ACHN (cell line): ENCODE results near the gene PARD3.
"Not testable (repeated sequence)": the region's sequence is repeated elsewhere in the genome, so short reads cannot be mapped to it uniquely, and the experiment has no call there.

Experiments
- DNase-seq: peaks from one replicate; pipeline ENCODE4 v3.0.0-alpha.2; 2015
- in situ Hi-C: cut with HindIII; loops from 2 replicates; pipeline ENCODE4 v1.10.0; 2017; ENCODE audit warnings: low sequenced_read_pairs, low pct_ligation_motif_present, low pct_unique_long_range_greater_than_20kb

Gene PARD3

DNA sequence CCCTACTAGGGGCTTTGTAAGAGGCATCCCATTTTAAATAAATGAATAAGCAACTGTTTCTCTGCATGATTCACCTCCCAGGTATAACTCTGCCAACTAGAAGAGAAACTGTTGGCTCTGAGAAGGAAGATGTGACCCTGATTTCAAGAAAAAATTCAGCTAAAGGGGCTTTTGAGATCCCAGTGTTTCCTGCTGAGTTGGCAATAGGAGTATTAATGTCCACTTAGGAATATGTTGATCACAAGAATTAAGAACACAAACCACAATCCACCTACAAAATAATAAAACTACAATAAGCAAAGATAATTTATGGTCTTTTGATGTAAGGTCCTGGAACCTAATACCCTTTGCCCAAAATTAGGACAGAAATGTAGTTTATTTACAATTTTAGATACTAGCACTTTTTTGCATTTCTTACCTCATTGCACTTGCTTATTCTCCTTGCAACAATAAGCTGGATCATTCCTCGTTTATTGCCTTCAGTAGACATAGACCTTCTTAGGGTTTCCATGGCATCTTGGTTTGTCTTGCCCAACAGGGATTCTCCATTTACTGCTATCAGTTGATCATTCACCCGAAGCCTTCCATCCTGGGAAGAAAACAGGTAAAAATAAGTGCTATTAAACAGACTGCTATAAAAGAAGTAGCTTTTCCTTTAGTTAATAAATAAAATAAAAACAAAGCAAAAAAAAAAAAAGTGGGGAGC lies 456.2 kb downstream of the PARD3 start:
- no peak for DNase-seq
- in situ Hi-C loops, result no loop called here

DNA sequence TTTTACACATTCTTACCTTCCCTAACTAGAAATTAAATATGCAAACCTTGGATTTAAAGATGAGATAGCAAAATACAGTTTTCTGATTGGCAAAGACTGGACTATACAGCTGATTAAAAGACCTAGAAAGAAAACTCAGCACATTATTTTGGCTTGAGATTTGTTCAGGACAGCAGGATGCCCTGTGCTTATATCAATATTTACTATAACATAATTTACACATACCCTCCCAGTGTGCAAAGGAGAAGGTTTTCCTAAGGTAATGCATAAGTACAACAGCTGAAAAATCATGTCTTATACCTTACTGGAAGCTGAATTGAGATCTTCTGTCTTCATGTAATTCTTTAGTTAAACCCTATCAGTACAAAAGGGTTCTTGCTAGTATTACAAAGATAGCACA lies 458.6 kb downstream of the PARD3 start:
- in situ Hi-C loops, result no loop called here

DNA sequence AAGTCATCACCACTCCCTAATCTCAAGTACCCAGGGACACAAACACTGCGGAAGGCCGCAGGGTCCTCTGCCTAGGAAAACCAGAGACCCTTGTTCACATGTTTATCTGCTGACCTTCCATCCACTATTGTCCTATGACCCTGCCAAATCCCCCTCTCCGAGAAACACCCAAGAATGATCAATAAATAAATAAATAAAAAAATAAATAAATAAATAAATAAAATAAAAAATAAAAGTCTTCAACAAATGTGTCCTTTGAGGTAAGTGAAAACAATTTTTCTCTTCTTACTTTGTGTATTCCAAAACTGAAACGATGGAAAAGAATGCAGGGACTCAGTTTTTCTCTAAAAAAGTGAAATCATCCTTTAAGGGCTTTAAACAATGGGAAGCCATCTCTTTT lies 461.6 kb downstream of the PARD3 start:
- DNase-seq, in situ Hi-C loops: not testable (repeated sequence)

More for the DNA sequence above, 458.6 kb downstream of the PARD3 start:
- no peak for DNase-seq

GRCh38 chr10:34352599-34353204 lies 462.4 kb downstream of the PARD3 start:
- DNase-seq, in situ Hi-C loops: not testable (repeated sequence)

GRCh38 chr10:34351161-34351560 lies 463.9 kb downstream of the PARD3 start:
- DNase-seq, result no peak
- in situ Hi-C loops, result no loop called here

DNA sequence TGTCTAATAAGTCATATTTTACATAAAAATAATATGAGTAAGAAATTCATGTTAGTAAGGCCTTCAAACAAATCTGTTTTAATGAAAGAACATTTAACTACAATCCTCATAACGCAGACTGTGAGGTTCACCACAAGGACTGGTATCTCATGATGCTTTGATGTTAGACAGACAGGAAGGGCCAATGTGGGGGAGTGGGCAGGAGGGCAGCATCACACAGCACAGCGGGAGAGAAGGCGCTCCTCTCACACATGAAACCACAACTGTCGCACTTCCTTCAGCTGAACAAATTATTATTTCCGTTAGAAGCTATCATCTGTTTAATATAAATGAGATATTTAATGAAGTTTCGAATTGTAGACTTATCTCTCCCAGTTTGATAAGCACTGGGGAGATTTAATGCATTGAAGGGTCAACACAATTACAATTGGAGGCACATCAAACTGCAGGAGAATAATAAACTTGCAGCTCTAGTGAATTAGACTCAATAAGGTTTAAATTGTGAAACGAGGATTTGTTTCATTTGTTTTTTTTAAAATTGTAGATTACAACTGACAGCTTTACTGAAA lies 466.1 kb downstream of the PARD3 start:
- no peak for DNase-seq
- in situ Hi-C loops, result no loop called here

DNA sequence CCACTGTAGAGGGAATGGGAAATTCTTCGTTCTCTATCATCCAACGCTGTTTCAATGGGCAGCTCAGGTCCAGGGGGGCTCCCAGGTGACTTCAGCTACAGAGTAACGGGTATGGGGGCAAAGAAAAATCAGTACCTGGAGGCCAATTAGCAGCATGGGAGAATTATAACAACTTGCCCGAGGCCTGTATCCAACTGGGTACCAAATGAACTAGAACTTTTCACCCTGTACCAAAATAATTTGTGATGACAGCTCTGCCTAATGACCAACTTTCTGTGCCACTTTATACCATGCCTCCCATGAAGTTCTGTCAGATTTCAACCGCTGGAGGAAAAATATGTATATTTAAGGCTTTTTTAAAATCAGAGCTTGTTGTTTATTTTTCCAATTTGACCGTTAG lies 467.1 kb downstream of the PARD3 start:
- DNase-seq, result no peak
- in situ Hi-C loops, result no loop called here

DNA sequence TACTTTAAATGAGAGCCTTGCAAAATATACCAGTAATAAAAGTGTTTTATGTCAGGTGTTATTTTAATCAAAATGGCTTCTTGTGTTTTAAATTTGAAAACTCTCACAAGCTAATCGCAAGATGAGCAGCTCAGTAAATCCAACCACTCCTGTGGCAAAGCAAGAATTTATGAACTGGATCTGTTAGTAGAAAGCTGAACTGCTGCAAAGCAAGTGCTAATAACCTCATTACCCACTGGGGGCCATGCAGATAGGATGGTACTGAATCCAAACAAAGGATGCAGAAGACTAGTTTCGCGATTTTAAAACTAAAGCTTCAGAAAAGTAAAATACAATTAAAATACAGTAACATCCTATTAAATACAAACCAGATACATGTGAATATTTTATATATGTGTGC lies 468.0 kb downstream of the PARD3 start:
- DNase-seq, result no peak
- in situ Hi-C loops, result no loop called here

- in situ Hi-C loops, result no loop called here
- no peak for DNase-seq
Measured at GRCh38 chr10:34346516-34347100, 468.5 kb downstream of the PARD3 start.

DNA sequence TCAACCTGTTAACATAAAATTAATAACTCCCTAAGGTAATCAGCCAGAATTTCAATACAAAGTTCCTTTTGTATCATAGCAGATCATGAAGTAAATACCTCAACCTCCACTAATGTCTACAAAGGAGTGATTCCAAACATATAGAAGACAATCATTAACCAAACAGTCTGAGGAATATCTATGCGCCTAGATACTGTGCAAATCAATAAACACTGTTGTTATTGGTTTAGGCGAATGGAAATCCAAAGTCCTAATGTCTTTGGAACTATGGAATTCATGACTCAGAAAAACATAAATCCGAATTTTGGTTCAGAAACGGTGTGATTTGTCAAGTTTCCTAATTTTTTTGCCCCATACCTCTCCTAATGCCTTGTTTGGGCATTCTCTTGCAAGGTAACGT lies 469.7 kb downstream of the PARD3 start:
- no peak for DNase-seq

GRCh38 chr10:34343764-34344163 lies 471.3 kb downstream of the PARD3 start:
- DNase-seq, result no peak
- in situ Hi-C loops, result no loop called here

More for the DNA sequence above, 469.7 kb downstream of the PARD3 start:
- in situ Hi-C loops, result no loop called here

- no peak for DNase-seq
- in situ Hi-C loops, result no loop called here
Measured at GRCh38 chr10:34341473-34341872, 473.6 kb downstream of the PARD3 start.

DNA sequence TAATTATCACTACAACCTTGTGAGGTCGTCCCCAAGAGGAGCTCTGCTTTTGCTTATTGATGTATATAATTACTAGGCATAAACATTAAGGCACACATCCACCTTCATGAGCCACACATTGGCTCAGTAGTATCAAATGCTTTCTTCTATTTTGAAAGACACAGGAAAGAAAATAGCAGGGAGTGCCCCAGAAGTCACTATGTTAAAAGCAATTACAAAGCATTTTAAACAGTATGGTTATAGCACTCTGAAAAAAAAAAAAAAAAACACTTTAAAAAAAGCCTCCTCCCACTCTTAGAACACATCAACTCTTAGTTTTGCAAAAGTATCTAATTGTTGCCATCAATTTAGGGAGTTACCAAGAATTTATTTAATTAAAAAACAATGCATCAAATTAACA lies 474.2 kb downstream of the PARD3 start:
- DNase-seq, result no peak
- in situ Hi-C loops, result no loop called here

DNA sequence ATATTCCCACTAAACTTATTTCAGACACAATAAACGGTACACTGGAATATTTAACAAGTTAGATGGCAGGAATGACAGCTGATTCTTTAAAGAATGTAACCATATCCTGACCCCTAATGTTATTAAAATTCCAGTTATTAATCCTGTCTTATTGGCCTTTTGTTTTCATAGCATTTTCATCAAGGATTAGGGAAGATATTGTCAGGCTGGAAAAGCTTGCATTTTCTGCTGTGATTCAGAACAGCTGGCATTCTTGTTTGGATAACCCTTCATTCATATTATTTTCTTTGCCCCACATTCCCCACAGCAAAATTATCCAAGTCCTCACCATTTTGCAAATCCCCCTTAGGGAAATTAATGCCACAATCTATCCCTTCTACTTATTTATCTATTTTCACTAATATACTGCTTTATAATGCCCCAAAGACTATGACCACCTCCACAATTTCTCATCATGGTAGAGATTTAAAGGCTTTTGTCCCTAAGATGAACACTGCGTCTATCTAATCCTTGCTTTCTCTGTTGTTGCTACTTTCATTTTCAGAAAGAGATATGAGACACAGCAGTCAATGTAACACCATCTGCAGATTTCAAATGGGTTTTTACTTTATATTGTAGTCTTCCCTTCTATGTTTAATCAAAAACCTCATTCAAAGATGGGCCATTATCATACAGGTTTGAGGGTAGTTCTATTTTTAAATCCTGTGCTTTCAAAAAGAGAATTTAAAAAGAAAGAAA lies 475.1 kb downstream of the PARD3 start:
- DNase-seq, result no peak
- in situ Hi-C loops, result no loop called here

DNA sequence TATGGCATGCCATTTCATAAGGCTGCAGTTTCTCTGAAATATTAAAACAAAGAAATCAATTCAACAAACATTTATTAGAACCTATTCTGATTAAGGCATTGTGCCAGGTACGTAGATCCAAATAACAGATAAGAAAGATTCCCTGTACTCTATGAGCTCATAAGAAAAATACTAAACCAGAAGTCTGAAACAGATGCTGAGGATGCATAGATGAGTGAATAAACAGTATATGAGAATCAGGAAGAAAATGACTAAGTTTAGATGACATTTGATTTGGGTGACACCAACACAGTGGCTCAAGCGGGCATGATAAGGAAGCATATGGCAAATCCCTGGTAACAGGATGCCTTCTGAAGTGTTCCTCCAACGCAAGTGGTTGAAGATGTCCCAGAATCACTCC lies 477.2 kb downstream of the PARD3 start:
- in situ Hi-C loops, result no loop called here
- no peak for DNase-seq

- in situ Hi-C loops, result no loop called here
- no peak for DNase-seq
Measured at GRCh38 chr10:34335960-34336690, 479.0 kb downstream of the PARD3 start.

GRCh38 chr10:34334908-34335307 lies 480.2 kb downstream of the PARD3 start:
- DNase-seq, result no peak
- in situ Hi-C loops, result no loop called here

DNA sequence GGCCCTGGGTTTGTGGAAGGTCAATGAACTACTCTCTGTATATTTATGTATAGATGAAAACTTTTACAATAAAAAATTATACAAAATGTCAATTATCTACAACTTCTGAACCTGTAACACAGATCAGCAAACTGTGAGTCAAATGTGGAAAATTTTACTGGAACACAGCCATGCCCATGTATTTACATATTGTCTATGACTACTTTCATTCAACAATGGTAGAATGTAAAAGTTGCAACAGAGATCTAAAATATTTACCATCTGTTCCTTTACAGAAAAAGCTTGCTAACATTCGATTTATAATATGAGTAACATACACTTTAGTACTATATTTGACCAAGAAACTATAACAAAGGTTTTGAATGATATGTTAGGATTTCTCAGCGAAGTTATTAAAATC lies 481.6 kb downstream of the PARD3 start:
- in situ Hi-C loops, result no loop called here
- no peak for DNase-seq
